OCI-LY3 (cell line): ENCODE measurements around the gene REN.

ENCODE experiments used
- CTCF ChIP-seq: fragments of 200-600, 300-600 bp; sonication (generic); IDR thresholded peaks from 2 replicates; pipeline ENCODE4 v1.5.1; 2014; ENCODE audit warnings: antibody characterized with exemption, low read length, low read depth
- EZH2phosphoT487 ChIP-seq: fragments of 200-600 bp; shearing (Covaris generic); IDR thresholded peaks from 2 replicates; pipeline ENCODE4 v1.6.1; 2018; ENCODE audit warnings: antibody characterized with exemption, mixed run types, low read depth

GRCh38 chr1:204112876-204113730 is 53.0 kb downstream of the REN start:
- TF ChIP-seq CTCF (no peak), EZH2phosphoT487 (no peak)
